ENCODE results near the gene KHDC4.
"Not testable (repeated sequence)": the region's sequence is repeated elsewhere in the genome, so short reads cannot be mapped to it uniquely, and the experiment has no call there.

- TF ChIP-seq CTCF (conservative IDR thresholded peaks at IDR 0.05; ENCODE audit: low read length); EZH2phosphoT487 (IDR thresholded peaks at IDR 0.05; ENCODE audit: borderline replicate concordance): not testable (repeated sequence)
Observed at GRCh38 chr1:155930725-155931124, 3.5 kb downstream of the KHDC4 start.
